ENCODE measurements around the gene ADAMTSL3.

- TF ChIP-seq CTCF (IDR thresholded peaks at IDR 0.05) (no peak), EZH2 (IDR thresholded peaks at IDR 0.05; ENCODE audit: borderline replicate concordance, insufficient read depth, low read depth, low read length, poor library complexity, severe bottlenecking) (no peak)
These were observed 226.6 kb downstream of the ADAMTSL3 start for GRCh38 chr15:83880529-83880928.
